ENCODE data around the gene FILIP1. TPM values are rescaled to one million over a fixed set of nuclear protein-coding genes. Genes with fewer than 3 reads are reported as not detected.

The FILIP1 gene
- total RNA-seq, 1 experiment from 2014 or later = 0.15 TPM

DNA sequence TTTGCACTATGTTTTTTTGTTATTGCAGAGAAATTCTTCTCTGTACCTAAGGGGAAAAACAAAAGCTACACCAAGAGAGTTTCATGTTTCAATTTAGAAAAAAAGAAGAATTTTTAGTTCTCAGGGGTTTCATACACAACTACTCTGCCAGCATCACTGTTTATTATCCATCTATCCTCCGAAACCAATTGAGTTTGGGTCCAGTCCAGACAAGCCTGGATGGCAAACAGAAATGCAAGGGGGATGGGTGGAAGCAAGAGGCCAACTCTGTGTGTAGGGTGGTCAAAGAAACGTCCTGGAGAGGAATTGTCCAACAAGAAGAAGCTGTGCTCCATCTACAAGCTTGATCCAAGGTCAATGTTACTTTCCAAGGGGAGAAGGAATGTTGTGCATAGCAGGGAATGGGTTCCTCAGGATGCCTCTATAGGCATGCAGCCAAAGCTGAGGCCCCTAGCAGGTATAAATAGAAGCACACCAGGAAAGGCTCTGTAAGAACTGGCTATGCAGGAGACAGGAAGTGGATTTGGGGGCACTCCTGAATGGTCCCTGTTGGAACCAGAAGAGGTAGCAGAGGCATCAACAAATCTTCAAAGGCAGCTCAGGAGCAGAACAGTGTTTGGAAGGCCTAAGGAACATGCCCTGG lies 64.4 kb downstream of the FILIP1 start:
- no peak overlapping the region for H3K4me2 ChIP-seq (ENCODE audit: low read depth, low read length, poor library complexity, severe bottlenecking)
- no peaks in the 10 kb centered on the region for H3K79me2 ChIP-seq (ENCODE audit: low read length)
- no peaks in the 10 kb centered on the region for H3K9me3 ChIP-seq (ENCODE audit: low read length)
- 0 out of 2 replicates have a peak, but pooled peaks cover 2% of the 10 kb centered on the region for H3K27me3 ChIP-seq (ENCODE audit: low read length)
- no peak overlapping the region for H3K9ac ChIP-seq (ENCODE audit: low read length)
- no peaks in the 10 kb centered on the region for H3K36me3 ChIP-seq (ENCODE audit: insufficient read depth, low read length)
- H2AFZ ChIP-seq (ENCODE audit: low read length) = no peak overlapping the region
- DNase-seq = no peak
- no peak overlapping the region for H3K27ac ChIP-seq (ENCODE audit: low read length)
- no peaks in the 10 kb centered on the region for H3K9me2 ChIP-seq (replicated peaks; ENCODE audit: insufficient read depth, low read length)
- no peaks in the 10 kb centered on the region for H4K20me1 ChIP-seq (ENCODE audit: insufficient read depth, low read depth, low read length)
- H3K4me3 ChIP-seq (ENCODE audit: low read length) = no peak overlapping the region
- H3K4me1 ChIP-seq (ENCODE audit: low read length) = no peaks in the 10 kb centered on the region

DNA sequence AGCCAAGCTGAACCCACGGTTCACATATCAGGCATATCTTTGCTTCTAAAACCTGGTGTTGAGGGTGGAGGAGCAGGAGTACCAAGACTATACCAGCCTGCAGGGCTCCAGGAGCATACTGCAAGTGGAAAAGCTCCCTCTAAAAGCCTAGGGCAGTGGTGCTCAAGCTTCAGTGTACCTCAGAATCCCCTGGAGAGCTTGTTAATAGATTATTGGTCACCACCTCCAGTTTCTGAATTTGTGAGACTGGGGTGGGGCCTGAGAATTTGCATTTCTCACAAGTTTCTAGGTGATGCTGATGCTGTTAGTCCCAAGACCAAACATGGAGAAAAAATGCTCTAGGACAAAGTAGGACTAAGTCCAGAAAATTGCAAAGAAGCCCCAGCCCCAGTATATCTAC lies 65.4 kb downstream of the FILIP1 start:
- Histone ChIP-seq H3K27ac (ENCODE audit: low read length) (no peak overlapping the region), H3K79me2 (ENCODE audit: low read length) (no peaks in the 10 kb centered on the region), H3K4me1 (ENCODE audit: low read length) (no peaks in the 10 kb centered on the region), H3K9me2 (replicated peaks; ENCODE audit: insufficient read depth, low read length) (no peaks in the 10 kb centered on the region), H2AFZ (ENCODE audit: low read length) (no peak overlapping the region), H3K9me3 (ENCODE audit: low read length) (no peaks in the 10 kb centered on the region), H3K27me3 (ENCODE audit: low read length) (0 out of 2 replicates have a peak, but pooled peaks cover 2% of the 10 kb centered on the region), H3K9ac (ENCODE audit: low read length) (no peak overlapping the region), H4K20me1 (ENCODE audit: insufficient read depth, low read depth, low read length) (no peaks in the 10 kb centered on the region), H3K4me2 (ENCODE audit: low read depth, low read length, poor library complexity, severe bottlenecking) (no peak overlapping the region), H3K4me3 (ENCODE audit: low read length) (no peak overlapping the region), H3K36me3 (ENCODE audit: insufficient read depth, low read length) (no peaks in the 10 kb centered on the region)
- DNase-seq = no peak

DNA sequence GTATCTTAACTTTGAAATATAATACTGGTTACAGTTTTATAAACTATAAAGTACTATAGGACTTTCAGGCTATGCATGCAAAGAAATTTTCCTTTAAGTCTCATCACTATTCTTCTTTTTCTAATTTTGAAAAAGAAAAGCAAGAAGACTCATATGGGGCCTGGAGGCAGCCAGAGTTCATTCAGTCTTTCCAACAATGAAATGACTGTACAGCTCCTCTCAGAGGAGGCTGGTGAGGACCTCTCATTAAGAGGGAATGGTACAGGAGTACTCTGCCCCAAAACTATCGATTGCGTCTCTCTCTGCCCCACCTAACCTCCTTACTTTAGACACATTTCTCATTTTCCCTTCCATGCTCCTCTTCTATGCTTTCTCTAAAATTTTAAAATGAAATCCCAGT lies 66.3 kb downstream of the FILIP1 start:
- H4K20me1 ChIP-seq (ENCODE audit: insufficient read depth, low read depth, low read length) = no peaks in the 10 kb centered on the region
- no peak overlapping the region for H3K9ac ChIP-seq (ENCODE audit: low read length)
- H2AFZ ChIP-seq (ENCODE audit: low read length) = no peak overlapping the region
- H3K9me3 ChIP-seq (ENCODE audit: low read length) = no peaks in the 10 kb centered on the region
- H3K36me3 ChIP-seq (ENCODE audit: insufficient read depth, low read length) = no peaks in the 10 kb centered on the region
- DNase-seq = no peak
- no peaks in the 10 kb centered on the region for H3K4me1 ChIP-seq (ENCODE audit: low read length)
- no peaks in the 10 kb centered on the region for H3K9me2 ChIP-seq (replicated peaks; ENCODE audit: insufficient read depth, low read length)
- H3K4me2 ChIP-seq (ENCODE audit: low read depth, low read length, poor library complexity, severe bottlenecking) = no peak overlapping the region
- no peaks in the 10 kb centered on the region for H3K79me2 ChIP-seq (ENCODE audit: low read length)
- 0 out of 2 replicates have a peak, but pooled peaks cover 2% of the 10 kb centered on the region for H3K27me3 ChIP-seq (ENCODE audit: low read length)
- no peak overlapping the region for H3K27ac ChIP-seq (ENCODE audit: low read length)
- H3K4me3 ChIP-seq (ENCODE audit: low read length) = no peak overlapping the region

DNA sequence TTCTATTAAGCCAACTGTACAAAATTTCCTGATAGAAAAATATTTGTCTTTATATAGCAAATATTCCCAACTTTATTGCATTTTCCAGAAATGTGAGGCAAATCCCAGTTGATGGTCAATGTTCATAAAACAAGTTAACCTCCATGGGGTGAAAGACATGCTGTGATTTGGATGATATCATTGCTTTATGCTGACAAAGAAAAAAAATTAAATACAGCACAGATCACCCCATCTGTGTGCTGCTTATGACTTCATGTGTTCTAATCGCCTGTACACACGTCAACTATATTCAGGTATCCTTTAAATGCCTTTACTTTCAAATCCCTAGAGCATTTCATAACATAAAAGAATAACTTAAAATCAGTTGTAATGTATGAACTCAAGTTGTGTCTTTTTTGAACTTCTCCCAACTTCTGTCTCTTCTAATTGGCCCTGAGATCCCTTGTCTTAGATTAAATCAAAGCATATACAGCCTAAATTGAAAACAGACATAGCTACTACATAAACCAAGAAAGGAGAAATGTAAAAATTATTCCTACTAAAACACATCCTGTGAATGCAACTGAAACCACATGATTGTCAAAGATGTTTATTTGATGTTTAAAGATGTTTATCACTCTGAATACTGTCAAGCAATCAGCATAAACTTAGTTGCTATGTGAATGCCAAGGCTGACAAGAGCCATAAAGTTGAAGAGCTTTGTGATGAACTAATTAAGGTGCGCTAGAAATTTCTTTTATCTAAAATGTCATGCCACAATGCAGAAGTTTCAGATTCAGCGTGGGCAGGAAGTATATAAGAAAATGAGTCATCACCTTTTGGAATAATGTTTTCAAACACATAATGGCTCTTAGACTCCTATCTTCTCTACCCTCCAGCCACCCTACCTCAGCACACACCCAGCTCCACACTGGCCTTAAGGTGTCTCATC lies 68.7 kb downstream of the FILIP1 start:
- Histone ChIP-seq H3K27ac (ENCODE audit: low read length) (no peak overlapping the region), H3K4me1 (ENCODE audit: low read length) (no peaks in the 10 kb centered on the region), H3K9me3 (ENCODE audit: low read length) (no peaks in the 10 kb centered on the region), H3K9ac (ENCODE audit: low read length) (no peak overlapping the region), H3K9me2 (replicated peaks; ENCODE audit: insufficient read depth, low read length) (no peaks in the 10 kb centered on the region), H3K4me3 (ENCODE audit: low read length) (no peak overlapping the region), H2AFZ (ENCODE audit: low read length) (no peak overlapping the region), H4K20me1 (ENCODE audit: insufficient read depth, low read depth, low read length) (no peaks in the 10 kb centered on the region), H3K79me2 (ENCODE audit: low read length) (no peaks in the 10 kb centered on the region), H3K27me3 (ENCODE audit: low read length) (0 out of 2 replicates have a peak, but pooled peaks cover 2% of the 10 kb centered on the region), H3K36me3 (ENCODE audit: insufficient read depth, low read length) (no peaks in the 10 kb centered on the region), H3K4me2 (ENCODE audit: low read depth, low read length, poor library complexity, severe bottlenecking) (no peak overlapping the region)
- DNase-seq = no peak

DNA sequence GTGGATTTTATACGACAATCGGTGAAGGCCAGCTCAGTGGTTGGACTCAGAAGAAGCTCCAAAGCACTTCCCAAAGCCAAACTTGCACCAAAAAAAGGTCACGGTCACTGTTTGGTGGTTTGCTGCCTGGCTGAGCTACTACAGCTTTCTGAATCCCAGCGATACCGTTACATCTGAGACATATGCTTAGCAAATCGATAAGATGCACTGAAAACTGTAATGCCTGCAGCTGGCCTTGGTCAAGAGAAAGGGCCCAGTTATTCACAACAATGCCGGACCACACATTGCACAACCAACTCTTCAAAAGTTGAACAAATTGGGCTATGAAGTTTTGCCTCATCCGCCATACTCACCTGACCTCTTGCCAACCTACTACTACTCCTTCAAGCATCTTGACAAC lies 70.2 kb downstream of the FILIP1 start:
- Histone ChIP-seq H2AFZ (ENCODE audit: low read length) (no peak overlapping the region), H3K79me2 (ENCODE audit: low read length) (no peaks in the 10 kb centered on the region), H3K36me3 (ENCODE audit: insufficient read depth, low read length) (no peaks in the 10 kb centered on the region), H3K27ac (ENCODE audit: low read length) (no peak overlapping the region), H3K4me2 (ENCODE audit: low read depth, low read length, poor library complexity, severe bottlenecking) (no peak overlapping the region), H3K9ac (ENCODE audit: low read length) (no peak overlapping the region), H3K27me3 (ENCODE audit: low read length) (0 out of 2 replicates have a peak, but pooled peaks cover 2% of the 10 kb centered on the region), H3K9me2 (replicated peaks; ENCODE audit: insufficient read depth, low read length) (no peaks in the 10 kb centered on the region), H4K20me1 (ENCODE audit: insufficient read depth, low read depth, low read length) (no peaks in the 10 kb centered on the region), H3K4me1 (ENCODE audit: low read length) (no peaks in the 10 kb centered on the region), H3K9me3 (ENCODE audit: low read length) (no peaks in the 10 kb centered on the region), H3K4me3 (ENCODE audit: low read length) (no peak overlapping the region)
- DNase-seq = no peak

DNA sequence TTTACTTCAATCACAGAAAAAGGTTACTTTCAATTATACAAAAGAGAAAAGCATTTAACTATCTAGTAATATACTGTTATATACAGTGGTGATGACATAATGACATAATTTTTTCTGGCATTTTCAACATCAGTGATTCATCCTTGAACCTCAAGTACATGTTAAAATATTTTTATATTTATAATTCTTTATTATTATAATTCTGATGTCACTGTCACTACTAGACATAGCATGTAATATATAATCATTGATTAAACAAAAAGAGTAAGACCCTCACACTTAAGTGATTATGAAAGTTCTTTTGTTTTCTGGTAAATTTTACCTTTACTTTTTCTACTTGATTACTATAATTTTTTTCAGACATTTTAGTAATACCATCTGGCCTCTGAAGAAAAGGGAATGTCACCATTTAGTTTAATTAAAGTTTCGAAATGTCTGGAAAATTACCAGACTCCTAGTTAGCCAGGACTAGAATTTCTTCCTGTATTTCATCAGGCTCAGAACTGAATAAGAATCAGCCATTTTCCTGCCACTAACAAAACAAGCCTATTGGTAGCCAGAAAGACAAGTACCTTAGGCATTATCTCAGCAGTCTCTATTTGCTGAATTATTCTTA lies 71.5 kb downstream of the FILIP1 start:
- no peak overlapping the region for H3K4me2 ChIP-seq (ENCODE audit: low read depth, low read length, poor library complexity, severe bottlenecking)
- no peaks in the 10 kb centered on the region for H3K79me2 ChIP-seq (ENCODE audit: low read length)
- DNase-seq = no peak
- no peak overlapping the region for H3K4me3 ChIP-seq (ENCODE audit: low read length)
- H3K27ac ChIP-seq (ENCODE audit: low read length) = no peak overlapping the region
- H4K20me1 ChIP-seq (ENCODE audit: insufficient read depth, low read depth, low read length) = no peaks in the 10 kb centered on the region
- no peaks in the 10 kb centered on the region for H3K4me1 ChIP-seq (ENCODE audit: low read length)
- no peaks in the 10 kb centered on the region for H3K36me3 ChIP-seq (ENCODE audit: insufficient read depth, low read length)
- no peak overlapping the region for H3K9ac ChIP-seq (ENCODE audit: low read length)
- H3K9me2 ChIP-seq (replicated peaks; ENCODE audit: insufficient read depth, low read length) = no peaks in the 10 kb centered on the region
- no peaks in the 10 kb centered on the region for H3K9me3 ChIP-seq (ENCODE audit: low read length)
- H3K27me3 ChIP-seq (ENCODE audit: low read length) = 0 out of 2 replicates have a peak, but pooled peaks cover 2% of the 10 kb centered on the region
- H2AFZ ChIP-seq (ENCODE audit: low read length) = no peak overlapping the region

DNA sequence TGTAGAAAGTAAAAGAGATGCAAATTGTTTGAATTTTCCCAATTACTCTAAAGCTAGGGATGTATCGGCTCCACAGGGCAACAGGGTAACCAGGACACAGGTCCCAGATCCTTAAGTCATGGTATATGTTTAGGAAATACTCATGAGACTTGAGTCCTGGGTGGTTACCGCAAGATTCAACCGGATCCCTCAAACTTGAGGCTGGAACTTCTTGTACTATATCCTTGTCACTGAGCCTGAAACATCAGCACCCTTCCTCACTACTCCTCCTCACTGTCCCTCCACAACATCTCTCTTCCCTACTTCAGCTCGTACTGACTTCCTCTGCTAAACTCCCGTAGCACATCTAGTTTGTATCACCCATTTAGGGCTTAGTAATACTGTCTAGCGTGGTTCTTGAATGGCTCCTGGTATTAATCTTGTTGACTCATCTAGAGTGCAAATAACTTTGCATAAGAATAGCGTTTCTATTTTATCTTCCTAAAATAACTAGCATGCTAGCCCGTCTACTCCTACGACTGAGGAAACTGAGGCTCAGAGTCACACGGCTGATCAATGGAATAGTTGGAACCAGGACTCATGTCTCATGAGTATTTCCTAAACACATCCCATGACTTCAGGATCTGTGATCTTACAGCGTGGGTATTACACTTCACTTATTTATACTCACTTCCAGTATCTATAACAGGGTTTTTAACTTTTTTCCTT lies 72.1 kb downstream of the FILIP1 start:
- H3K36me3 ChIP-seq (ENCODE audit: insufficient read depth, low read length) = no peaks in the 10 kb centered on the region
- H3K9me2 ChIP-seq (replicated peaks; ENCODE audit: insufficient read depth, low read length) = no peaks in the 10 kb centered on the region

More for the DNA sequence above, 72.1 kb downstream of the FILIP1 start:
- Histone ChIP-seq H3K4me2 (ENCODE audit: low read depth, low read length, poor library complexity, severe bottlenecking) (no peak overlapping the region), H2AFZ (ENCODE audit: low read length) (no peak overlapping the region), H4K20me1 (ENCODE audit: insufficient read depth, low read depth, low read length) (no peaks in the 10 kb centered on the region), H3K79me2 (ENCODE audit: low read length) (no peaks in the 10 kb centered on the region), H3K27ac (ENCODE audit: low read length) (no peak overlapping the region), H3K4me1 (ENCODE audit: low read length) (no peaks in the 10 kb centered on the region), H3K9ac (ENCODE audit: low read length) (no peak overlapping the region), H3K9me3 (ENCODE audit: low read length) (no peaks in the 10 kb centered on the region), H3K27me3 (ENCODE audit: low read length) (0 out of 2 replicates have a peak, but pooled peaks cover 2% of the 10 kb centered on the region), H3K4me3 (ENCODE audit: low read length) (no peak overlapping the region)
- DNase-seq = no peak
